ENCODE measurements around the gene PEX1.
"Not testable (repeated sequence)": the region's sequence is repeated elsewhere in the genome, so short reads cannot be mapped to it uniquely, and the experiment has no call there.

The PEX1 gene

GRCh38 chr7:92528188-92528957 is at the start of gene PEX1, which contains the start of gene RBM48:
TSS of gene PEX1 (minus strand) at chr7:92528520. CDS start at chr7:92528435, 85 bp downstream.
TSS of gene RBM48 (plus strand) at chr7:92528795. CDS start at chr7:92528814, 19 bp downstream.
- DNase-seq (ENCODE audit: low spot score) = peak; percentile 100

DNA sequence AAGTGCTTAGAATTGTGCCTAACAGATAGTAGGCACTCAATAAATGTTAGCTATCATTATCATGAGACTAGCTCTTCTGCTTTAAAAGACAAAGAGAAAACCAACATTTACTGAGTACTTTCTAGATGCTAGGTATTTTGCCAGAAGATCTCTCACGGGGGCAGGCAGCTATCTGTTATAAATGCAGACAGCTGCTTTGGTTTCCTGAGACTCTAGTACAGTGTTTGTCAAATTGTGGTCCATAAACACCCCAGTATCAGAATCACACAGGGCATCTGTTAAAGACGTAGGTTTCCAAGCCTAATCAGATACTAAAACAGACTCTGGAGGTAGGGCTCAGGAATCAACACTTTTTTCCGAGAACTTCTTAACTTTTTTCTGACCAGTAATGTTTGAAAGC is 48.0 kb upstream of the PEX1 start:
- no peak for DNase-seq (ENCODE audit: low spot score)

DNA sequence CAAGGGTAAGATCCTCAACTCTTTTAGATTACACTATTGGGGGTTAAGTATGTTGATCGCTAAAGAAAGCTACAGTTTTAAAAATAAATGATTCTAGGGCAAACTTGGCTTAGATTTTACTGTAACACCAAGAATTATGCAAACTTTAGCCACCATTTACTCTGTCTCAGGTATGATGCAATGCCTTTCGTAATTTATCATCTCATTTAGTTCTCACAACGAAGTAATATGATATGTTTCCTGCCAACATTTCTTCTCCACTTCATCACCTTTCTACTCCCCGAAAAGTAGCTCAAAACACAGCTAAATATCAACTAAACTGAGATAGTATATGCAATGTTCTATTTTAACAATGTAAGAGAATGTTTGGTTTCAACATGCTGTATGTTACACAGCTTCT is 40.8 kb upstream of the PEX1 start:
- no peak for DNase-seq (ENCODE audit: low spot score)

GRCh38 chr7:92567460-92567859 is 39.1 kb upstream of the PEX1 start:
- DNase-seq (ENCODE audit: low spot score) = no peak

DNA sequence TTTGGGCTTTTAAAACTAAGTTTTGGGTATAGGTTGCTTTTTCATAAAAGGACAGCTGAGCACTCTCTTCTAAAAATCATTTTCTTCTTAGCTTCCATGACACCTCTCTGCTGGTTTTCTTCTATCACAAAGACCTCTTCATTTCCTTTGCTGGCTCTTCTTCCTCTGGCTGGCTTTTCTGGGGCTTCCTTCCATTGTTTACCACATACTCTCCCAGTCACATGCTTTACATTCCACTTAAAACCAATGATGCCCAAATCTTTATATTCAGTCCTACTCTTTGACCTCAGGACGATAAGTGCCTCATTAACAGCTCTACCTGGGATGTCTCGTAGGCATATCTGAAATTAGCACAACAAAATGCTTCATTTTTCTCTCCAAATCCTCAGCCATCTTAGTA is 35.0 kb upstream of the PEX1 start:
- DNase-seq (ENCODE audit: low spot score) = no peak

DNA sequence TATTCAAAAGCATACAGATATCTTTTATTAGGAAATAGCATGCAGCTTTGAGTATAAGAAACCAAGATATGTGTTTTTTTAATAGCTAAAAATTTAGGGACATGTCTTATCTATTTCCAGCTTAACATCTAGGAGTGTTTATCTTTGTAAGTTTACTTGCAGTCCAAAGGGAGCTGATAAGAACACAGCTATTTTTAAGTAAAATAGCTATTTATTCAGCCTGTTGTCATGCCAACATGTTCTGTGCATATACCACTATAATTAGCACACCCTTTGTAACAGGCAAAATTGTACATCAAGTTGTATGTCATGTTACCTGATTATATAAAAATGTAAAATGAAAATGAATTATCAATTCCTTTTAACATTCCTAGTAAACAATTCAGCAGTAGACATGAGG is 32.3 kb upstream of the PEX1 start:
- DNase-seq (ENCODE audit: low spot score) = no peak

GRCh38 chr7:92557808-92558362 is 29.6 kb upstream of the PEX1 start:
- DNase-seq (ENCODE audit: low spot score) = no peak

DNA sequence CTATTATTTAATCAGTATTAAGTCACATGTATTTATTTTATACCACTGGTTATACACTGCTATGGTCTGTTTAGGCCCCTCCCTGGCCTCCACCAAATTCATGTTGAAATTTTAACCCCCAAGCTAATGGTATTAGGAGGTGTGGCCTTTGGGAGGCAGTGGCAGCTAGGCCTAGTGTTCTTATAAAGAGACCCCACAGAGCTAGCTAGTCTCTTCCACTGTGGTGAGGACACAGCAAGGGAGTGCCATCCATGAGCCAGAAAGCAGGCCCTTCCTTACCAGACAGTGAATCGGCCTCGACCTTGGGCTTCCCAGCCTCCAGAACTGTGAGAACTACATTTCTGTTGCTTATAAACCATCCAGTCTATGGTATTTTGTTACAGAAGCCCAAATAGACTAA is 28.9 kb upstream of the PEX1 start:
- DNase-seq (ENCODE audit: low spot score) = no peak

- no peak for DNase-seq (ENCODE audit: low spot score)
These were observed 21.9 kb upstream of the PEX1 start for GRCh38 chr7:92550194-92550593.

DNA sequence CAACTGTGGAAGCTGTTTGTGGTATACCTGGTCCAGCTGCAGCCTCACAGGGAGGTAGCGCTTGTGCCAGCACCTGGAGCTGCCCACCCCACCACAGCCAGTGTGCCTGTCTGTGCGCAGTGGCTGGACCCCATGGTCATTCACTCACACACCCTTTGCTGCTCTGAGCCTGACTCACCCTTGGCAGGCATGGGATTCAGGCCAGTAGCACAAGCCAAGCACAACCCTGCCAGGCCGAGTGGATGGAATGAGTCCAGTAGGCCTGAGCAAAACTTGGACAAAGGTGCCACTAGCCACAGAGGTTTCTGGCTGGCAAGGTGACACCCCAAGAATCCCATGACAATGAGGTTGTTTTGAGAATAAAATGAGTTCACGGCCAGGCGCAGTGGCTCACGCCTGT is 19.3 kb upstream of the PEX1 start:
- DNase-seq (ENCODE audit: low spot score) = no peak

GRCh38 chr7:92546856-92547497 is 18.7 kb upstream of the PEX1 start:
- DNase-seq (ENCODE audit: low spot score) = no peak

DNA sequence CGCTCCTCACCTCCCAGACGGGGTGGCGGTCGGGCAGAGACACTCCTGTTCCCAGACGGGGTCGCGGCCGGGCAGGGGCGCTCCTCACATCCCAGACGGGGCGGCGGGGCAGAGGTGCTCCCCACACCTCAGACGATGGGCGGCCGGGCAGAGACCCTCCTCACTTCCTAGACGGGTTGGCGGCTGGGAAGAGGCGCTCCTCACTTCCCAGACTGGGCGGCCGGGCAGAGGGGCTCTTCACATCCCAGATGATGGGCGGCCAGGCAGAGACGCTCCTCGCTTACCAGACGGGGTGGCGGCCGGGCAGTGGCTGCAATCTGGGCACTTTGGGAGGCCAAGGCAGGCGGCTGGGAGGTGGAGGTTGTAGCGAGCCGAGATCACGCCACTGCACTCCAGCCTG is 16.8 kb upstream of the PEX1 start:
- not testable (repeated sequence) for DNase-seq (ENCODE audit: low spot score)

- not testable (repeated sequence) for DNase-seq (ENCODE audit: low spot score)
These were observed 15.2 kb upstream of the PEX1 start for GRCh38 chr7:92543542-92543941.

- no peak for DNase-seq (ENCODE audit: low spot score)
These were observed 6.3 kb upstream of the PEX1 start for GRCh38 chr7:92534572-92534971.

- no peak for DNase-seq (ENCODE audit: low spot score)
These were observed 591 bp upstream of the PEX1 start for GRCh38 chr7:92528958-92529264.

GRCh38 chr7:92527300-92528187 is 776 bp downstream of the PEX1 start:
- peak; percentile 95 for DNase-seq (ENCODE audit: low spot score)

DNA sequence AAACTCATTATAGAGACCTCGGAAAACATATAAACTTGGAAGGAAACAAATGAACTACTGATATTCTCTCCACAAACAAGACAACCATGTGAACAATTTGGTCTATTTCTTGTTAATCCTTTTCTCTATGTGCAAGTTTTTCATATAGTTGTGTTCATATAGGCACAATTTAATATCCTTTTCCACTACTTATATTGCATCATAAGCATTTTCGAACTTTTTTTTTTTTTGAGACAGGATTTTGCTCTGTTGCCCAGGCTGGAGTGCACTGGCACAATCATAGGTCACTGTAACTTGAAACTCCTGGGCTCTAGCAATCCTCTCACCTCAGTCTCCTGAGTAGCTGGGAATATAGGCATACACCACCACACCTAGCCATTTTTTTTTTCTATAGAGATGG is 5.2 kb downstream of the PEX1 start:
- no peak for DNase-seq (ENCODE audit: low spot score)

- no peak for DNase-seq (ENCODE audit: low spot score)
These were observed 8.3 kb downstream of the PEX1 start for GRCh38 chr7:92520024-92520423.

DNA sequence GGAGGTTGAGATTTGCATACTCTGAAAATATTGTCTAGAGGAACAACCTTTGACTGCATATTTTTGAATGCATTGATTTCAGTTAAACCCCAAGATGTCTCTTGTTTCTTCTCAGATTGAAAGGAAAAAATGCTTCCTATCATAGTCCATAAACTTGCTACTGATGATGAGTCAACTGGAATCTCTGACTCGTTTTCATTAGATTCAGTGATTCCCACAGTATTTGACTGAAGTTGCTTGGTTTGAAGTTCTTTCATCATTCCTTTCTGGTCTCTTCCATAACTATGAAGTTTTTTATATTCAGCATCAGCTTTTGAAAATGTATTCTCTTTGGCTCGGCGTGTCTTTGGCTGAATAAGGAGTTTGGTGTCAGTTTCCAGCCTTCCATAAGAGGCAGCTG is 10.7 kb downstream of the PEX1 start:
- no peak for DNase-seq (ENCODE audit: low spot score)

- no peak for DNase-seq (ENCODE audit: low spot score)
These were observed 15.0 kb downstream of the PEX1 start for GRCh38 chr7:92513167-92513902.

- no peak for DNase-seq (ENCODE audit: low spot score)
These were observed 19.4 kb downstream of the PEX1 start for GRCh38 chr7:92508946-92509345.

- no peak for DNase-seq (ENCODE audit: low spot score)
These were observed 22.0 kb downstream of the PEX1 start for GRCh38 chr7:92506363-92506762.

All from NAMALWA (cell line).